Lower leg skin (tissue), 3 donors: ENCODE measurements around the gene EIF2S3B.
"Not testable (repeated sequence)": the region's sequence is repeated elsewhere in the genome, so short reads cannot be mapped to it uniquely, and the experiment has no call there.

ENCODE experiments used
- CTCF ChIP-seq, 3 donors: fragments of 450-650 bp; IDR thresholded peaks; one replicate each; pipeline ENCODE4 v1.5.1; 2016; ENCODE audit warnings: antibody characterized with exemption in 3 of 3, mild to moderate bottlenecking in 3 of 3, moderate library complexity in 2 of 3
- POLR2A ChIP-seq, 2 donors: fragments of 450-650 bp; IDR thresholded peaks; one replicate each; pipeline ENCODE4 v1.6.1; 2016 to 2017; ENCODE audit warnings: antibody characterized with exemption in 2 of 2, mild to moderate bottlenecking in 1 of 2, moderate library complexity in 1 of 2

- TF ChIP-seq POLR2A, CTCF (IDR thresholded peaks at IDR 0.05): not testable (repeated sequence)
Observed at GRCh38 chr12:10481901-10482300, 23.8 kb upstream of the EIF2S3B start.
